A549 (cell line): ENCODE data around the gene DMBT1. TPM values are rescaled to one million over a fixed set of nuclear protein-coding genes. Genes with fewer than 3 reads are reported as not detected.

Source experiments
- ATAC-seq, 2 experiments: fragments of 200-7000 bp in 1 of 2; fragments of >200 bp in 1 of 2; cut with Nextera tagmentation in 1 of 2; cut with Tn5 transposase in 1 of 2; 3 replicates each; pipeline versions ENCODE4 v1.8.0 to v1.9.1; 2018 to 2020; ENCODE audit warnings: mild to moderate bottlenecking in 1 of 2, moderate library complexity in 1 of 2
- CTCF ChIA-PET: fragments of 300-600 bp; sonication (Branson Sonifier 250); formaldehyde crosslinking; extraction: SDS; loops from one replicate; lab custom pipeline; 2021; ENCODE audit warnings: antibody characterized with exemption, inconsistent platforms; lab: Yijun Ruan, JAX
- POLR2A ChIA-PET: fragments of 350-600 bp; formaldehyde crosslinking; extraction: SDS; loops from one replicate; lab custom pipeline; 2021; ENCODE audit warnings: antibody characterized with exemption, inconsistent platforms; lab: Yijun Ruan, JAX
- DNase-seq, 2 experiments: peaks; one replicate each; pipeline versions ENCODE4 v3.0.0 to v3.0.0-alpha.2; 2011 to 2016; ENCODE audit warnings: low read depth in 1 of 2, low spot score in 1 of 2
- FAIRE-seq: peaks from 2 replicates; lab custom pipeline; 2011; peaks lifted over from hg19 to GRCh38; lab: Jason Lieb, UNC
- H3K27ac ChIP-seq, 2 experiments: fragments of >200 bp; sonication (Bioruptor Twin); formaldehyde crosslinking; 3 replicates each; pipeline ENCODE4 v1.5.1; 2016 to 2017
- H3K4me1 ChIP-seq: fragments of >200 bp; sonication (Bioruptor Twin); formaldehyde crosslinking; 3 replicates; pipeline ENCODE4 v1.6.1; 2016
- H3K4me2 ChIP-seq: fragments of >200 bp; sonication (Bioruptor Twin); formaldehyde crosslinking; 3 replicates; pipeline ENCODE4 v1.6.1; 2016
- H3K4me3 ChIP-seq: fragments of >200 bp; sonication (Bioruptor Twin); formaldehyde crosslinking; 3 replicates; pipeline ENCODE4 v1.5.1; 2016
- H3K9me3 ChIP-seq: fragments of >200 bp; sonication (Bioruptor Twin); formaldehyde crosslinking; 3 replicates; pipeline ENCODE4 v1.6.1; 2016
- ATOH8 ChIP-seq: fragments of 250-450 bp; sonication (Bioruptor Pico); IDR thresholded peaks from 2 replicates; pipeline ENCODE4 v1.5.0; 2020; ENCODE audit warnings: low read depth, mild to moderate bottlenecking, moderate library complexity
- BHLHE40 ChIP-seq: IDR thresholded peaks from 2 replicates; pipeline ENCODE4 v1.6.1; 2012; ENCODE audit warnings: low read depth, low read length, inconsistent platforms
- CBX8 ChIP-seq: fragments of 200-600 bp; sonication (generic); IDR thresholded peaks from 2 replicates; pipeline ENCODE4 v1.6.1; 2016
- ELK1 ChIP-seq: fragments of 150-350 bp; IDR thresholded peaks from 2 replicates; pipeline ENCODE4 v1.6.1; 2014; ENCODE audit warnings: low read depth, mild to moderate bottlenecking, low read length
- EP300 ChIP-seq, 2 experiments: fragments of >200 bp; sonication (Bioruptor Twin); formaldehyde crosslinking; IDR thresholded peaks; 2 replicates in 1 of 2; 3 replicates in 1 of 2; pipeline ENCODE4 v1.6.1; 2016 to 2017
- FOSB ChIP-seq: fragments of 250-450 bp; sonication (Bioruptor Pico); IDR thresholded peaks from 2 replicates; pipeline ENCODE4 v1.5.0; 2020; ENCODE audit warnings: mild to moderate bottlenecking, moderate library complexity
- GATA3 ChIP-seq: IDR thresholded peaks from 2 replicates; pipeline ENCODE4 v1.6.1; 2012; ENCODE audit warnings: borderline replicate concordance
- HMGXB4 ChIP-seq: fragments of 250-450 bp; sonication (Bioruptor Pico); IDR thresholded peaks from 2 replicates; pipeline ENCODE4 v1.5.0; 2021; ENCODE audit warnings: mild to moderate bottlenecking, moderate library complexity, borderline replicate concordance
- HOXA7 ChIP-seq: fragments of 250-450 bp; sonication (Bioruptor Pico); IDR thresholded peaks from 2 replicates; pipeline ENCODE4 v1.5.0; 2020; ENCODE audit warnings: mild to moderate bottlenecking, moderate library complexity
- HOXB5 ChIP-seq: fragments of 250-450 bp; sonication (Bioruptor Pico); IDR thresholded peaks from 2 replicates; pipeline ENCODE4 v1.5.0; 2020; ENCODE audit warnings: mild to moderate bottlenecking, moderate library complexity
- KDM1A ChIP-seq: fragments of 200-600 bp; sonication (generic); IDR thresholded peaks from 2 replicates; pipeline ENCODE4 v1.6.1; 2016; ENCODE audit warnings: low read depth, mild to moderate bottlenecking
- PBX3 ChIP-seq: IDR thresholded peaks from 2 replicates; pipeline ENCODE4 v1.6.1; 2012
- PHF8 ChIP-seq: fragments of 200-600 bp; sonication (generic); IDR thresholded peaks from 2 replicates; pipeline ENCODE4 v1.6.1; 2016; ENCODE audit warnings: low read depth, mild to moderate bottlenecking, antibody characterized with exemption, moderate library complexity, borderline replicate concordance
- POLR2A ChIP-seq: IDR thresholded peaks from 2 replicates; pipeline ENCODE4 v1.6.1; 2012; ENCODE audit warnings: mild to moderate bottlenecking, low read length
- POLR2AphosphoS2 ChIP-seq: conservative IDR thresholded peaks from 2 replicates; pipeline ENCODE4 v1.6.1; 2012; ENCODE audit warnings: low read length, improper control_type of control experiment, inconsistent platforms
- REST ChIP-seq: fragments of 200-600 bp; sonication (generic); IDR thresholded peaks from 2 replicates; pipeline ENCODE4 v1.6.1; 2016; ENCODE audit warnings: antibody characterized with exemption, mild to moderate bottlenecking, moderate library complexity
- SREBF2 ChIP-seq: fragments of 450-650 bp; IDR thresholded peaks from 2 replicates; pipeline ENCODE4 v1.6.1; 2014; ENCODE audit warnings: mild to moderate bottlenecking, moderate library complexity
- TFCP2L1 ChIP-seq: fragments of 250-450 bp; sonication (Bioruptor Pico); IDR thresholded peaks from 2 replicates; pipeline ENCODE4 v1.5.0; 2021; ENCODE audit warnings: mild to moderate bottlenecking
- USF2 ChIP-seq: fragments of 450-650 bp; IDR thresholded peaks from 2 replicates; pipeline ENCODE4 v1.6.1; 2014; ENCODE audit warnings: antibody characterized with exemption
- ZC3H11A ChIP-seq: fragments of 450-650 bp; IDR thresholded peaks from 2 replicates; pipeline ENCODE4 v1.6.1; 2014; ENCODE audit warnings: antibody characterized with exemption, mild to moderate bottlenecking
- ZNF302 ChIP-seq: fragments of 250-450 bp; sonication (Bioruptor Pico); IDR thresholded peaks from 2 replicates; pipeline ENCODE4 v1.9.0; 2021; ENCODE audit warnings: inconsistent platforms, mild to moderate bottlenecking, moderate library complexity
- WGBS: methylation state at CpG from one replicate; pipeline ENCODE4 v1.1.6; 2017; ENCODE audit errors: missing lambda C conversion rate; 5-methylcytosine and 5-hydroxymethylcytosine counted together
- polyA plus RNA-seq, 4 experiments: library from polyadenylated mRNA; depleted of rRNA in 3 of 4; stranded (reverse); fragments of >200 nt; fragmentation: RNase III in 1 of 4; extraction: RNeasy Plus Mini Kit Qiagen cat#74134 plus additional on column Dnase treatment in 1 of 4; gene quantifications; 2 replicates in 3 of 4; 3 replicates in 1 of 4; pipeline ENCODE4 v1.2.3, GENCODE V29; 2011 to 2017

Gene DMBT1
- polyA plus RNA-seq, 2 of the 4 experiments (the other 2 are of a cell fraction): 0.01 to 0.03 TPM

GRCh38 chr10:122643931-122644534, 83.5 kb downstream of the DMBT1 start:
- WGBS: 38% methylated on average over 7 of the region's 13 CpGs
- FAIRE-seq: no peak

GRCh38 chr10:122646511-122647382, 86.2 kb downstream of the DMBT1 start:
- Histone ChIP-seq H3K27ac (no peak overlapping the region), H3K4me2 (no peak overlapping the region), H3K4me1 (no peaks in the 10 kb centered on the region), H3K9me3 (no peaks in the 10 kb centered on the region), H3K4me3 (no peak overlapping the region)
- ChIA-PET CTCF (interaction anchor here (2.8 to 3.6 kb wide), 2 partner anchors 12 to 16 kb away, joined by 8 to 34 read pairs; no protein-coding TSS in a partner anchor), POLR2A (no interaction called here)
- no peak for TF ChIP-seq PHF8
- TF ChIP-seq REST: no peak
- no peak for TF ChIP-seq ZNF302 (CRISPR knock-in tag)
- TF ChIP-seq EP300 (IDR thresholded peaks at IDR 0.05): no peak
- TF ChIP-seq ATOH8 (CRISPR knock-in tag): no peak
- TF ChIP-seq PBX3: no peak
- TF ChIP-seq CBX8: no peak
- TF ChIP-seq SREBF2: no peak
- no peak for TF ChIP-seq FOSB
- no peak for TF ChIP-seq HOXB5 (CRISPR knock-in tag)
- TF ChIP-seq ELK1: no peak
- no peak for TF ChIP-seq TFCP2L1 (CRISPR knock-in tag)
- no peak for TF ChIP-seq USF2
- no peak for TF ChIP-seq HOXA7 (CRISPR knock-in tag)
- TF ChIP-seq BHLHE40: no peak
- no peak for TF ChIP-seq GATA3
- no peak for TF ChIP-seq POLR2A
- no peak for TF ChIP-seq KDM1A
- TF ChIP-seq HMGXB4 (CRISPR knock-in tag): no peak
- WGBS: 8% methylated on average over 10 of the region's 10 CpGs
- DNase-seq (no peak), FAIRE-seq (no peak), ATAC-seq (no peak)

More at GRCh38 chr10:122643931-122644534, 83.5 kb downstream of the DMBT1 start:
- no peak for TF ChIP-seq USF2
- TF ChIP-seq ZC3H11A: no peak
- TF ChIP-seq POLR2AphosphoS2: no peak
- Histone ChIP-seq H3K27ac (no peak overlapping the region), H3K4me2 (no peak overlapping the region), H3K9me3 (no peaks in the 10 kb centered on the region), H3K4me1 (no peaks in the 10 kb centered on the region), H3K4me3 (no peak overlapping the region)
- no peak for ATAC-seq
- ChIA-PET CTCF (no interaction called here), POLR2A (no interaction called here)
- DNase-seq: no peak
